Neural cell (in vitro differentiated cells): ENCODE results near the gene RBM17. TPM values are rescaled to one million over a fixed set of nuclear protein-coding genes. Genes with fewer than 3 reads are reported as not detected.

Experiments used
- H2AFZ ChIP-seq: fragments of 200-600, 300-800 bp; sonication (generic), shearing (Covaris generic); 2 replicates; pipeline ENCODE4 v1.6.0; 2014; ENCODE audit warnings: low read depth, mild to moderate bottlenecking, antibody characterized with exemption, low read length, moderate library complexity
- H3F3A ChIP-seq: fragments of 200-600 bp; shearing (Covaris generic); 2 replicates; pipeline ENCODE4 v1.6.1; 2016; ENCODE audit warnings: mild to moderate bottlenecking, moderate library complexity, mixed read lengths, antibody characterized with exemption, low read length; ENCODE audit not compliant: insufficient read depth, poor library complexity, severe bottlenecking
- H3K27ac ChIP-seq: fragments of 200-600, 300-800 bp; sonication (generic), shearing (Covaris generic); 2 replicates; pipeline ENCODE4 v1.5.1; 2014; ENCODE audit warnings: mild to moderate bottlenecking, low read length, moderate library complexity
- H3K27me3 ChIP-seq: fragments of 300-800, 200-600 bp; sonication (generic), shearing (Covaris generic); 2 replicates; pipeline ENCODE4 v1.6.0; 2014; ENCODE audit warnings: mild to moderate bottlenecking, low read depth, low read length, moderate library complexity; ENCODE audit not compliant: insufficient read depth
- H3K36me3 ChIP-seq: fragments of 300-800, 200-600 bp; sonication (generic), shearing (Covaris generic); 2 replicates; pipeline ENCODE4 v1.5.1; 2014; ENCODE audit warnings: mild to moderate bottlenecking, antibody characterized with exemption, low read length, moderate library complexity; ENCODE audit not compliant: insufficient read depth
- H3K4me2 ChIP-seq: fragments of 300-800, 200-600 bp; sonication (generic), shearing (Covaris generic); 2 replicates; pipeline ENCODE4 v1.6.0; 2014; ENCODE audit warnings: mild to moderate bottlenecking, low read length
- H3K4me3 ChIP-seq: fragments of 300-800, 200-600 bp; sonication (generic), shearing (Covaris generic); 2 replicates; pipeline ENCODE4 v1.5.1; 2014; ENCODE audit warnings: mild to moderate bottlenecking, low read length, moderate library complexity
- H3K79me2 ChIP-seq: fragments of 200-600 bp; shearing (Covaris generic); replicated peaks from 2 replicates; pipeline ENCODE4 v1.6.0; 2014; ENCODE audit warnings: mild to moderate bottlenecking, low read length, moderate library complexity; ENCODE audit not compliant: insufficient read depth
- H3K9ac ChIP-seq: fragments of 300-800, 200-600 bp; sonication (generic), shearing (Covaris generic); 2 replicates; pipeline ENCODE4 v1.6.1; 2016; ENCODE audit warnings: mild to moderate bottlenecking, low read length, mixed read lengths
- H3K9me2 ChIP-seq: fragments of 200-600 bp; shearing (Covaris generic); 2 replicates; pipeline ENCODE4 v1.6.1; 2016; ENCODE audit warnings: mild to moderate bottlenecking, low read length, mixed read lengths; ENCODE audit not compliant: insufficient read depth
- H3K9me3 ChIP-seq: fragments of 200-600, 300-800 bp; sonication (generic), shearing (Covaris generic); 2 replicates; pipeline ENCODE4 v1.6.1; 2016; ENCODE audit warnings: mild to moderate bottlenecking, mixed run types, low read length, moderate library complexity, mixed read lengths
- H4K20me1 ChIP-seq: fragments of 200-600 bp; shearing (Covaris generic); 2 replicates; pipeline ENCODE4 v1.6.1; 2016; ENCODE audit warnings: mild to moderate bottlenecking, mixed run types; ENCODE audit not compliant: insufficient read depth
- EP300 ChIP-seq: fragments of 450-650 bp; conservative IDR thresholded peaks from 2 replicates; pipeline ENCODE4 v1.6.1; 2014; ENCODE audit warnings: antibody characterized with exemption, mild to moderate bottlenecking, moderate library complexity; ENCODE audit not compliant: poor library complexity, severe bottlenecking
- EZH2 ChIP-seq: fragments of 200-600, 300-800 bp; shearing (Covaris generic), sonication (generic); IDR thresholded peaks from 2 replicates; pipeline ENCODE4 v1.6.1; 2014; ENCODE audit warnings: antibody characterized with exemption, low read length, borderline replicate concordance, mild to moderate bottlenecking; ENCODE audit not compliant: insufficient read depth, poor library complexity, severe bottlenecking
- MXI1 ChIP-seq: fragments of 450-650 bp; conservative IDR thresholded peaks from 2 replicates; pipeline ENCODE4 v1.6.1; 2014; ENCODE audit warnings: antibody characterized with exemption, mild to moderate bottlenecking; ENCODE audit not compliant: poor library complexity, severe bottlenecking
- POLR2AphosphoS5 ChIP-seq: IDR thresholded peaks from 2 replicates; pipeline ENCODE4 v1.6.1; 2012
- RAD21 ChIP-seq: fragments of 450-650 bp; conservative IDR thresholded peaks from 2 replicates; pipeline ENCODE4 v1.6.1; 2014; ENCODE audit warnings: antibody characterized with exemption, mild to moderate bottlenecking, moderate library complexity
- SMC3 ChIP-seq: fragments of 450-650 bp; conservative IDR thresholded peaks from 2 replicates; pipeline ENCODE4 v1.6.1; 2014; ENCODE audit warnings: antibody characterized with exemption, mild to moderate bottlenecking, moderate library complexity; ENCODE audit not compliant: poor library complexity
- TAF1 ChIP-seq: IDR thresholded peaks from 2 replicates; pipeline ENCODE4 v1.6.1; 2012; ENCODE audit warnings: low read depth
- polyA plus RNA-seq: library from polyadenylated mRNA; depleted of rRNA; stranded (reverse); fragments of >200 nt; gene quantifications from 2 replicates; pipeline ENCODE4 v1.2.3, GENCODE V29; 2014
- TF ChIP-seq, protein P1 (sequence below): IDR thresholded peaks from 2 replicates; pipeline ENCODE4 v1.6.1; 2012; ENCODE audit warnings: borderline replicate concordance
- TF ChIP-seq, protein P2 (sequence below): fragments of 450-650 bp; IDR thresholded peaks from 2 replicates; pipeline ENCODE4 v1.5.1; 2014; ENCODE audit warnings: antibody characterized with exemption, mild to moderate bottlenecking, moderate library complexity; ENCODE audit not compliant: poor library complexity, severe bottlenecking

The RBM17 gene
- polyA plus RNA-seq, 1 donor from 2014 or later, result 109 TPM

- Histone ChIP-seq H3K4me2 (no peak overlapping the region), H3K9me3 (no peaks in the 10 kb centered on the region)
Observed at GRCh38 chr10:6091630-6092029, 2.8 kb downstream of the RBM17 start.

DNA sequence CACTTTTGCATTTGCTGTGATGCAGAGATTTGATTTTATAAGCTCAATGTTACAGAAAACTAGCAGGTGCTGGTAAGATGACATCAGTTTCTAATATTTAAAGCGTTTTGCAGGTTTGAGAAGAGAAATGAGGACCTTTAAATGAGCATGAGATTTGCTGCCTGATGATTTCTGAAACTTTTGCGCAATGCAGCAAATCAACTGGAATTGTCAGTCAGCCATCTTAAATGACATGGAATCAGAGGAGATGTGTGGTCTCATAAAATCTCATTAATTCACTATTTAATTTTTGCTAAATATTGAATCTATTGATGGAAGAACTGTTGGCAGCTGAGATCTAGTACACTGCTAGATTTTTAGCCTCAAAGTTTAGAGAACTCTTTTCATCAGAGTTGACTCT, 3.9 kb downstream of the RBM17 start:
- no peak overlapping the region for H3K9ac ChIP-seq
- H3K9me2 ChIP-seq, result no peaks in the 10 kb centered on the region
- H3K27me3 ChIP-seq, result no peaks in the 10 kb centered on the region
- H4K20me1 ChIP-seq, result peaks cover 4% of the 10 kb centered on the region
- TF ChIP-seq POLR2AphosphoS5, result no peak
- no peak for TF ChIP-seq EZH2
- no peak for TF ChIP-seq TAF1
- no peak for TF ChIP-seq EP300
- TF ChIP-seq, protein P1, sequence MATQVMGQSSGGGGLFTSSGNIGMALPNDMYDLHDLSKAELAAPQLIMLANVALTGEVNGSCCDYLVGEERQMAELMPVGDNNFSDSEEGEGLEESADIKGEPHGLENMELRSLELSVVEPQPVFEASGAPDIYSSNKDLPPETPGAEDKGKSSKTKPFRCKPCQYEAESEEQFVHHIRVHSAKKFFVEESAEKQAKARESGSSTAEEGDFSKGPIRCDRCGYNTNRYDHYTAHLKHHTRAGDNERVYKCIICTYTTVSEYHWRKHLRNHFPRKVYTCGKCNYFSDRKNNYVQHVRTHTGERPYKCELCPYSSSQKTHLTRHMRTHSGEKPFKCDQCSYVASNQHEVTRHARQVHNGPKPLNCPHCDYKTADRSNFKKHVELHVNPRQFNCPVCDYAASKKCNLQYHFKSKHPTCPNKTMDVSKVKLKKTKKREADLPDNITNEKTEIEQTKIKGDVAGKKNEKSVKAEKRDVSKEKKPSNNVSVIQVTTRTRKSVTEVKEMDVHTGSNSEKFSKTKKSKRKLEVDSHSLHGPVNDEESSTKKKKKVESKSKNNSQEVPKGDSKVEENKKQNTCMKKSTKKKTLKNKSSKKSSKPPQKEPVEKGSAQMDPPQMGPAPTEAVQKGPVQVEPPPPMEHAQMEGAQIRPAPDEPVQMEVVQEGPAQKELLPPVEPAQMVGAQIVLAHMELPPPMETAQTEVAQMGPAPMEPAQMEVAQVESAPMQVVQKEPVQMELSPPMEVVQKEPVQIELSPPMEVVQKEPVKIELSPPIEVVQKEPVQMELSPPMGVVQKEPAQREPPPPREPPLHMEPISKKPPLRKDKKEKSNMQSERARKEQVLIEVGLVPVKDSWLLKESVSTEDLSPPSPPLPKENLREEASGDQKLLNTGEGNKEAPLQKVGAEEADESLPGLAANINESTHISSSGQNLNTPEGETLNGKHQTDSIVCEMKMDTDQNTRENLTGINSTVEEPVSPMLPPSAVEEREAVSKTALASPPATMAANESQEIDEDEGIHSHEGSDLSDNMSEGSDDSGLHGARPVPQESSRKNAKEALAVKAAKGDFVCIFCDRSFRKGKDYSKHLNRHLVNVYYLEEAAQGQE, result no peak
- no peak for TF ChIP-seq MXI1
- no peak for TF ChIP-seq SMC3
- TF ChIP-seq, protein P2, sequence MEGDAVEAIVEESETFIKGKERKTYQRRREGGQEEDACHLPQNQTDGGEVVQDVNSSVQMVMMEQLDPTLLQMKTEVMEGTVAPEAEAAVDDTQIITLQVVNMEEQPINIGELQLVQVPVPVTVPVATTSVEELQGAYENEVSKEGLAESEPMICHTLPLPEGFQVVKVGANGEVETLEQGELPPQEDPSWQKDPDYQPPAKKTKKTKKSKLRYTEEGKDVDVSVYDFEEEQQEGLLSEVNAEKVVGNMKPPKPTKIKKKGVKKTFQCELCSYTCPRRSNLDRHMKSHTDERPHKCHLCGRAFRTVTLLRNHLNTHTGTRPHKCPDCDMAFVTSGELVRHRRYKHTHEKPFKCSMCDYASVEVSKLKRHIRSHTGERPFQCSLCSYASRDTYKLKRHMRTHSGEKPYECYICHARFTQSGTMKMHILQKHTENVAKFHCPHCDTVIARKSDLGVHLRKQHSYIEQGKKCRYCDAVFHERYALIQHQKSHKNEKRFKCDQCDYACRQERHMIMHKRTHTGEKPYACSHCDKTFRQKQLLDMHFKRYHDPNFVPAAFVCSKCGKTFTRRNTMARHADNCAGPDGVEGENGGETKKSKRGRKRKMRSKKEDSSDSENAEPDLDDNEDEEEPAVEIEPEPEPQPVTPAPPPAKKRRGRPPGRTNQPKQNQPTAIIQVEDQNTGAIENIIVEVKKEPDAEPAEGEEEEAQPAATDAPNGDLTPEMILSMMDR, result no peak
- no peak for TF ChIP-seq RAD21
- no peaks in the 10 kb centered on the region for H3K36me3 ChIP-seq
- H3F3A ChIP-seq, result no peaks in the 10 kb centered on the region
- H3K4me2 ChIP-seq, result no peak overlapping the region
- no peaks in the 10 kb centered on the region for H3K9me3 ChIP-seq
- H3K27ac ChIP-seq, result no peak overlapping the region
- no peak overlapping the region for H2AFZ ChIP-seq
- peaks cover 75% of the 10 kb centered on the region for H3K79me2 ChIP-seq
- H3K4me3 ChIP-seq, result no peak overlapping the region

More at GRCh38 chr10:6091630-6092029, 2.8 kb downstream of the RBM17 start:
- no peak overlapping the region for H3K9ac ChIP-seq
- TF ChIP-seq, protein P2, result no peak
- TF ChIP-seq EZH2 (no peak), MXI1 (no peak), RAD21 (no peak), TAF1 (no peak), EP300 (no peak), SMC3 (no peak), POLR2AphosphoS5 (no peak)
- H2AFZ ChIP-seq, result no peak overlapping the region
- H3F3A ChIP-seq, result no peaks in the 10 kb centered on the region
- H3K36me3 ChIP-seq, result no peaks in the 10 kb centered on the region
- no peaks in the 10 kb centered on the region for H3K9me2 ChIP-seq
- H3K79me2 ChIP-seq, result peaks cover 70% of the 10 kb centered on the region
- no peaks in the 10 kb centered on the region for H3K27me3 ChIP-seq
- no peak overlapping the region for H3K27ac ChIP-seq
- H3K4me3 ChIP-seq, result peak overlapping the region; percentile 32
- H4K20me1 ChIP-seq, result peaks cover 4% of the 10 kb centered on the region
